K562 (cell line): ENCODE results near the gene BPHL. TPM values are rescaled to one million over a fixed set of nuclear protein-coding genes. Genes with fewer than 3 reads are reported as not detected.

ENCODE experiments used
- ATF2 ChIP-seq: sonication (generic); formaldehyde crosslinking; IDR thresholded peaks from 2 replicates; pipeline ENCODE4 v1.8.1; 2022; ENCODE audit warnings: missing genetic modification reagents
- ATF4 ChIP-seq: fragments of 450-650 bp; formaldehyde crosslinking; IDR thresholded peaks from 2 replicates; pipeline ENCODE4 v1.4.0; 2022; ENCODE audit warnings: mild to moderate bottlenecking, moderate library complexity
- BRF2 ChIP-seq: IDR thresholded peaks from 3 replicates; pipeline ENCODE4 v1.6.1; 2011; ENCODE audit warnings: borderline replicate concordance, mild to moderate bottlenecking; ENCODE audit not compliant: insufficient read length, insufficient read depth
- HBP1 ChIP-seq: fragments of 450-650 bp; formaldehyde crosslinking; IDR thresholded peaks from 2 replicates; pipeline ENCODE4 v1.4.0; 2022; ENCODE audit warnings: missing genetic modification characterization
- KLF10 ChIP-seq: fragments of 250-450 bp; sonication (Bioruptor Pico); IDR thresholded peaks from 2 replicates; pipeline ENCODE4 v1.6.1; 2021; ENCODE audit warnings: matching md5 sums
- MAZ ChIP-seq, 2 experiments: fragments of 450-650 bp in 1 of 2; sonication (generic) in 1 of 2; formaldehyde crosslinking; IDR thresholded peaks in 1 of 2; conservative IDR thresholded peaks in 1 of 2; 2 replicates each; pipeline versions ENCODE4 v1.4.0 to v1.5.0; 2020; ENCODE audit warnings: mild to moderate bottlenecking in 1 of 2, missing genetic modification reagents in 1 of 2
- NR1H2 ChIP-seq: sonication (generic); formaldehyde crosslinking; IDR thresholded peaks from 2 replicates; pipeline ENCODE4 v1.4.0; 2020; ENCODE audit warnings: mild to moderate bottlenecking, missing genetic modification reagents
- PATZ1 ChIP-seq: fragments of 250-450 bp; sonication (Bioruptor Pico); IDR thresholded peaks from 2 replicates; pipeline ENCODE4 v1.5.0; 2020; ENCODE audit warnings: mild to moderate bottlenecking, borderline replicate concordance
- PBX2 ChIP-seq, 2 experiments: IDR thresholded peaks in 1 of 2; conservative IDR thresholded peaks in 1 of 2; 2 replicates each; pipeline ENCODE4 v1.6.1; 2016; ENCODE audit warnings: low read depth in 2 of 2, mild to moderate bottlenecking in 1 of 2, missing compliant biosample characterization in 1 of 2, missing genetic modification characterization in 1 of 2, moderate library complexity in 1 of 2
- PCBP2 ChIP-seq: fragments of 200-400 bp; formaldehyde crosslinking; IDR thresholded peaks from 2 replicates; pipeline ENCODE4 v1.6.1; 2018; ENCODE audit warnings: low read length, low read depth, mild to moderate bottlenecking, moderate library complexity; ENCODE audit not compliant: poor library complexity, severe bottlenecking
- POLR2B ChIP-seq: fragments of 450-650 bp; IDR thresholded peaks from 2 replicates; pipeline ENCODE4 v1.6.1; 2018; ENCODE audit warnings: low read depth; ENCODE audit not compliant: partially characterized antibody
- SNIP1 ChIP-seq: fragments of 450-650 bp; IDR thresholded peaks from 2 replicates; pipeline ENCODE4 v1.7.1; 2017; ENCODE audit warnings: low read depth, mild to moderate bottlenecking
- STAG1 ChIP-seq: sonication (generic); formaldehyde crosslinking; IDR thresholded peaks from 2 replicates; pipeline ENCODE4 v1.5.0; 2020; ENCODE audit warnings: missing genetic modification reagents, borderline replicate concordance
- TAF15 ChIP-seq: fragments of 200-400 bp; formaldehyde crosslinking; IDR thresholded peaks from 2 replicates; pipeline ENCODE4 v1.6.1; 2017; ENCODE audit warnings: mild to moderate bottlenecking, low read depth, low read length, moderate library complexity
- ZKSCAN8 ChIP-seq: fragments of 200-800 bp; sonication (Bioruptor generic); IDR thresholded peaks from 2 replicates; pipeline ENCODE4 v1.6.1; 2016; ENCODE audit warnings: missing genetic modification characterization, missing compliant biosample characterization
- ZNF274 ChIP-seq: IDR thresholded peaks from 2 replicates; pipeline ENCODE4 v1.6.1; 2011; ENCODE audit warnings: low read depth, mild to moderate bottlenecking, low read length, moderate library complexity, borderline replicate concordance
- polyA plus RNA-seq, 8 experiments: library from polyadenylated mRNA; depleted of rRNA in 4 of 8; stranded (reverse) in 5 of 8; unstranded in 3 of 8; fragments of >200 nt; fragmentation: Nextera tagmentation in 2 of 8; fragmentation: Illumina TruSeq in 1 of 8; extraction: Ambion mirVana in 2 of 8; extraction: Trizol in 1 of 8; gene quantifications; 2 replicates each; pipeline versions ENCODE4 v1.2.1 to v1.2.3, GENCODE V29; 2011 to 2014; ENCODE audit warnings: inconsistent platforms in 1 of 8, missing spikeins in 1 of 8
- total RNA-seq, 7 experiments: library from RNA; depleted of rRNA in 6 of 7; stranded (reverse); fragments of >200 nt in 6 of 7; fragmentation: Illumina TruSeq in 2 of 7; extraction: Trizol in 2 of 7; gene quantifications; 2 replicates each; pipeline versions ENCODE4 v1.2.1 to v1.2.3, GENCODE V29; 2011 to 2021; ENCODE audit warnings: low replicate concordance in 1 of 7

Gene BPHL
- total and polyA plus RNA-seq, 9 of the 15 experiments (the other 6 are each of a cell fraction or from before 2014, with no cell fraction given), result 3.5 to 17.4 (median 8.2) TPM

- TF ChIP-seq PBX2 (CRISPR knock-in tag; IDR thresholded peaks at IDR 0.05; ENCODE audit: low read depth) (no peak), PBX2 (tag; conservative IDR thresholded peaks at IDR 0.05; ENCODE audit: low read depth) (no peak), TAF15 (no peak), ZNF274 (no peak), PATZ1 (CRISPR knock-in tag) (peak; percentile 90), POLR2B (peak; percentile 92), BRF2 (no peak), ATF2 (CRISPR knock-in tag) (no peak), ATF4 (peak; percentile 74; the same call in 1 of the 2 replicates), MAZ (CRISPR knock-in tag; conservative IDR thresholded peaks at IDR 0.05 in 1 of 2, IDR thresholded peaks at IDR 0.05 in 1 of 2) (peak; percentile 96 to 99), ZKSCAN8 (CRISPR knock-in tag) (peak; percentile 21; the same call in 1 of the 2 replicates), KLF10 (no peak), SNIP1 (no peak), STAG1 (CRISPR knock-in tag) (no peak), HBP1 (CRISPR knock-in tag) (peak; percentile 93), PCBP2 (no peak), NR1H2 (CRISPR knock-in tag) (peak; percentile 66; the same call in 1 of the 2 replicates)
Measured at GRCh38 chr6:3162565-3163247, 44.2 kb downstream of the BPHL start (continued).
